ENCODE data around the gene PSMD5. TPM values are rescaled to one million over a fixed set of nuclear protein-coding genes. Genes with fewer than 3 reads are reported as not detected.

PSMD5 gene
- total and polyA plus RNA-seq, 9 of the 15 experiments (the other 6 are each of a cell fraction or from before 2014, with no cell fraction given) = 46.4 to 148 (median 76.3) TPM

GRCh38 chr9:120855827-120856670 is 13.3 kb upstream of the PSMD5 start (continued):
- 0 out of 2 replicates have a peak, but pooled peaks have one; percentile 38 for TF ChIP-seq ARID4B (CRISPR knock-in tag; IDR thresholded peaks at IDR 0.05)
- TF ChIP-seq SP1 (CRISPR knock-in tag; IDR thresholded peaks at IDR 0.05) = 0 out of 2 replicates have a peak, but pooled peaks have one; percentile 21
- TF ChIP-seq FOXA3 (CRISPR knock-in tag; conservative IDR thresholded peaks at IDR 0.05 in 1 of 2, IDR thresholded peaks at IDR 0.05 in 1 of 2) = peak in 1 of 2 experiments; percentile 74; a peak in 2 of 4 replicates
- 0 out of 2 replicates have a peak, but pooled peaks have one; percentile 44 for TF ChIP-seq NR1H2 (CRISPR knock-in tag; IDR thresholded peaks at IDR 0.05)
- TF ChIP-seq XRCC5 (IDR thresholded peaks at IDR 0.05; ENCODE audit: low read depth, low read length) = 0 out of 2 replicates have a peak, but pooled peaks have one; percentile 25
- TF ChIP-seq DIDO1 (tag; IDR thresholded peaks at IDR 0.05; ENCODE audit: low read depth) = no peak
- TF ChIP-seq BACH1 (tag; IDR thresholded peaks at IDR 0.05) = no peak
- peak; percentile 65 for TF ChIP-seq POLR2A (conservative IDR thresholded peaks at IDR 0.05)
- peak; percentile 68 for TF ChIP-seq SUPT5H (IDR thresholded peaks at IDR 0.05)
- peak; percentile 65 for TF ChIP-seq POLR2B (IDR thresholded peaks at IDR 0.05; ENCODE audit: low read depth, partially characterized antibody)
- TF ChIP-seq ZNF507 (tag; conservative IDR thresholded peaks at IDR 0.05) = no peak
- TF ChIP-seq, protein P1, sequence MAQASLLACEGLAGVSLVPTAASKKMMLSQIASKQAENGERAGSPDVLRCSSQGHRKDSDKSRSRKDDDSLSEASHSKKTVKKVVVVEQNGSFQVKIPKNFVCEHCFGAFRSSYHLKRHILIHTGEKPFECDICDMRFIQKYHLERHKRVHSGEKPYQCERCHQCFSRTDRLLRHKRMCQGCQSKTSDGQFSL (CRISPR knock-in tag; IDR thresholded peaks at IDR 0.05) = peak; percentile 50; the same call in 1 of the 2 replicates
- TF ChIP-seq, protein P1 (tag; IDR thresholded peaks at IDR 0.05) = no peak
